Measurements from ENCODE around the gene EYA4. TPM values are rescaled to one million over a fixed set of nuclear protein-coding genes. Genes with fewer than 3 reads are reported as not detected.

The EYA4 gene
- total RNA-seq, 1 experiment from 2014 or later, result not detected

GRCh38 chr6:133245422-133245903, 4.3 kb downstream of the EYA4 start:
- ChIA-PET CTCF (no interaction called here), POLR2A (no interaction called here)
- Mint-ChIP-seq H3K27ac (ENCODE audit: unreplicated experiment) (no peak overlapping the region), H3K27me3 (ENCODE audit: insufficient read depth, unreplicated experiment) (peaks cover 10% of the 10 kb centered on the region), H3K9me3 (ENCODE audit: unreplicated experiment) (no peaks in the 10 kb centered on the region), H3K4me1 (ENCODE audit: low read depth, unreplicated experiment) (no peaks in the 10 kb centered on the region), H3K36me3 (ENCODE audit: insufficient read depth, unreplicated experiment) (no peaks in the 10 kb centered on the region), H3K4me3 (ENCODE audit: unreplicated experiment) (no peak overlapping the region)
- no peaks in the 10 kb centered on the region for H3K9me3 ChIP-seq
- H3K27me3 ChIP-seq (replicated peaks; ENCODE audit: control insufficient read depth, insufficient read depth, low read length), result no peaks in the 10 kb centered on the region
- no peak overlapping the region for H3K4me3 ChIP-seq (ENCODE audit: low read depth, low read length)
- H3K4me1 ChIP-seq, result no peaks in the 10 kb centered on the region
- TF ChIP-seq CTCF (IDR thresholded peaks at IDR 0.05; ENCODE audit: insufficient read depth in 1 of 2, low read depth in 1 of 2, low read length in 1 of 2, severe bottlenecking in 1 of 2, unreplicated experiment in 1 of 2), result no peak
- BruUV-seq (replicated peaks), result no TSS peak
- intact Hi-C loops (cut with micrococcal nuclease; ENCODE audit: unreplicated experiment), result no loop called here
- no peaks in the 10 kb centered on the region for H3K36me3 ChIP-seq (ENCODE audit: control insufficient read depth, insufficient read depth, low read length)
- no peak for DNase-seq

GRCh38 chr6:133247581-133247980, 6.4 kb downstream of the EYA4 start:
- Histone ChIP-seq H3K4me1 (no peaks in the 10 kb centered on the region), H3K4me3 (ENCODE audit: low read depth, low read length) (no peak overlapping the region), H3K9me3 (no peaks in the 10 kb centered on the region), H3K36me3 (ENCODE audit: control insufficient read depth, insufficient read depth, low read length) (no peaks in the 10 kb centered on the region), H3K27me3 (replicated peaks; ENCODE audit: control insufficient read depth, insufficient read depth, low read length) (no peaks in the 10 kb centered on the region)
- Mint-ChIP-seq H3K27ac (ENCODE audit: unreplicated experiment) (no peak overlapping the region), H3K4me1 (ENCODE audit: low read depth, unreplicated experiment) (no peaks in the 10 kb centered on the region), H3K4me3 (ENCODE audit: unreplicated experiment) (no peak overlapping the region), H3K27me3 (ENCODE audit: insufficient read depth, unreplicated experiment) (peaks cover 10% of the 10 kb centered on the region), H3K9me3 (ENCODE audit: unreplicated experiment) (no peaks in the 10 kb centered on the region), H3K36me3 (ENCODE audit: insufficient read depth, unreplicated experiment) (no peaks in the 10 kb centered on the region)
- TF ChIP-seq CTCF (IDR thresholded peaks at IDR 0.05; ENCODE audit: insufficient read depth in 1 of 2, low read depth in 1 of 2, low read length in 1 of 2, severe bottlenecking in 1 of 2, unreplicated experiment in 1 of 2), result no peak
- intact Hi-C loops (cut with micrococcal nuclease; ENCODE audit: unreplicated experiment), result no loop called here
- no peak for DNase-seq
- ChIA-PET POLR2A (no interaction called here), CTCF (no interaction called here)
- no TSS peak for BruUV-seq (replicated peaks)

- ChIA-PET POLR2A (interaction anchor here (0.6 kb wide), 1 partner anchor 280 kb away, joined by 6 read pairs; no protein-coding TSS in a partner anchor), CTCF (no interaction called here)
- no peak overlapping the region for H3K4me3 Mint-ChIP-seq (ENCODE audit: unreplicated experiment)
- no peak for DNase-seq
- Histone ChIP-seq H3K9me3 (no peaks in the 10 kb centered on the region), H3K4me3 (ENCODE audit: low read depth, low read length) (no peak overlapping the region), H3K36me3 (ENCODE audit: control insufficient read depth, insufficient read depth, low read length) (no peaks in the 10 kb centered on the region), H3K27me3 (replicated peaks; ENCODE audit: control insufficient read depth, insufficient read depth, low read length) (no peaks in the 10 kb centered on the region), H3K4me1 (no peaks in the 10 kb centered on the region)
- H3K27ac Mint-ChIP-seq (ENCODE audit: unreplicated experiment), result no peak overlapping the region
- no peaks in the 10 kb centered on the region for H3K36me3 Mint-ChIP-seq (ENCODE audit: insufficient read depth, unreplicated experiment)
- intact Hi-C loops (cut with micrococcal nuclease; ENCODE audit: unreplicated experiment), result no loop called here
- H3K27me3 Mint-ChIP-seq (ENCODE audit: insufficient read depth, unreplicated experiment), result peaks cover 10% of the 10 kb centered on the region
- no peak for TF ChIP-seq CTCF (IDR thresholded peaks at IDR 0.05; ENCODE audit: insufficient read depth in 1 of 2, low read depth in 1 of 2, low read length in 1 of 2, severe bottlenecking in 1 of 2, unreplicated experiment in 1 of 2)
- no TSS peak for BruUV-seq (replicated peaks)
- no peaks in the 10 kb centered on the region for H3K9me3 Mint-ChIP-seq (ENCODE audit: unreplicated experiment)
- no peaks in the 10 kb centered on the region for H3K4me1 Mint-ChIP-seq (ENCODE audit: low read depth, unreplicated experiment)
Observed at GRCh38 chr6:133248241-133249001, 7.3 kb downstream of the EYA4 start.
